ENCODE results near the gene CTNND2. TPM values are rescaled to one million over a fixed set of nuclear protein-coding genes. Genes with fewer than 3 reads are reported as not detected.

The CTNND2 gene
- total RNA-seq, 1 experiment from 2014 or later, result 7.0 TPM

- H3K18ac ChIP-seq (ENCODE audit: insufficient read length, low read depth, low read length), result no peak overlapping the region
- H3K36me3 Mint-ChIP-seq (ENCODE audit: insufficient read depth in 1 of 3, low read depth in 3 of 3), result no peaks in the 10 kb centered on the region
- H3K56ac ChIP-seq (ENCODE audit: insufficient read length, low read depth, low read length), result no peak overlapping the region
- no peak overlapping the region for H2BK12ac ChIP-seq (ENCODE audit: insufficient read length, low read depth, low read length)
- no peak overlapping the region for H4K8ac ChIP-seq (replicated peaks; ENCODE audit: insufficient read length, low read depth, low read length)
- H2AK5ac ChIP-seq (ENCODE audit: insufficient read length, low read length), result no peak overlapping the region
- no peak overlapping the region for H2BK5ac ChIP-seq (ENCODE audit: insufficient read length, low read length)
- H2BK15ac ChIP-seq (ENCODE audit: low read depth, low read length), result no peak overlapping the region
- no peak overlapping the region for H2AFZ ChIP-seq (ENCODE audit: low read length)
- H3K4me3 Mint-ChIP-seq, result no peak overlapping the region
- H3K9me3 ChIP-seq (ENCODE audit: control insufficient read depth, low read depth, low read length), result no peaks in the 10 kb centered on the region
- no peaks in the 10 kb centered on the region for H3K27me3 ChIP-seq (ENCODE audit: insufficient read depth, low read length)
- no peak overlapping the region for H2BK120ac ChIP-seq (ENCODE audit: low read depth, low read length, poor library complexity, severe bottlenecking)
- H3K4ac ChIP-seq (ENCODE audit: low read depth, low read length), result no peak overlapping the region
- no peak for TF ChIP-seq CTCF (conservative IDR thresholded peaks at IDR 0.05)
- H3K27ac Mint-ChIP-seq, result no peak overlapping the region; a peak in 2 of 7 replicates
- no peaks in the 10 kb centered on the region for H4K20me1 ChIP-seq (ENCODE audit: control insufficient read depth, insufficient read depth, insufficient read length)
- H3K79me1 ChIP-seq (ENCODE audit: insufficient read depth, low read depth, low read length, poor library complexity, severe bottlenecking), result no peaks in the 10 kb centered on the region
- no peaks in the 10 kb centered on the region; the same call in 1 of the 2 replicates for H3K27me3 Mint-ChIP-seq (ENCODE audit: low read depth)
- no peaks in the 10 kb centered on the region for H3K23me2 ChIP-seq (ENCODE audit: insufficient read length, low read depth, low read length, poor library complexity, severe bottlenecking)
- no peak overlapping the region for H2BK20ac ChIP-seq (ENCODE audit: low read depth, low read length, poor library complexity, severe bottlenecking)
- peaks cover 2% of the 10 kb centered on the region; the same call in 1 of the 2 replicates for H3K4me1 ChIP-seq (ENCODE audit: insufficient read depth, low read length)
- peaks cover 6% of the 10 kb centered on the region in 2 experiments; a peak in 3 of 4 replicates for H3K4me1 Mint-ChIP-seq
- H3T11ph ChIP-seq (ENCODE audit: low read length), result no peak overlapping the region
- H3K9ac ChIP-seq (ENCODE audit: extremely low read depth, insufficient read length, low read length), result no peak overlapping the region
- no peak overlapping the region for H4K91ac ChIP-seq (ENCODE audit: insufficient read length, low read depth, low read length)
- no peak overlapping the region for H3K23ac ChIP-seq (ENCODE audit: insufficient read length, low read depth, low read length)
- WGBS (ENCODE audit: extremely low coverage, insufficient read length, low lambda C conversion rate), result no CpG with 5 or more reads among the region's 6 CpGs
- no peak for DNase-seq
- no peaks in the 10 kb centered on the region for H3K9me3 Mint-ChIP-seq
- no peak overlapping the region for H3K4me2 ChIP-seq (ENCODE audit: insufficient read depth, insufficient read length, low read length)
- H4K5ac ChIP-seq (ENCODE audit: insufficient read length, low read depth, low read length), result no peak overlapping the region
- H3K14ac ChIP-seq (ENCODE audit: insufficient read depth, low read length), result no peak overlapping the region
- no peak overlapping the region for H3K27ac ChIP-seq (ENCODE audit: insufficient read length, low read depth, low read length)
- H3K79me2 ChIP-seq (ENCODE audit: insufficient read depth, low read length), result no peaks in the 10 kb centered on the region
Measured at GRCh38 chr5:11700391-11700790, 203.9 kb downstream of the CTNND2 start.
